IPS DF 6.9 (cell line): ENCODE results near the gene LMNTD1.

Source experiments
- DNase-seq: peaks from one replicate; pipeline ENCODE4 v3.0.0-alpha.2; 2013; ENCODE audit warnings: low read depth, low spot score
- H3K27ac ChIP-seq: one replicate; pipeline ENCODE4 v1.5.1; 2013; ENCODE audit warnings: low read length, control low read depth
- H3K27me3 ChIP-seq: 2 replicates; pipeline ENCODE4 v1.6.1; 2013; ENCODE audit warnings: mild to moderate bottlenecking, low read length; ENCODE audit not compliant: control insufficient read depth, insufficient read depth
- H3K36me3 ChIP-seq: 2 replicates; pipeline ENCODE4 v1.6.1; 2013; ENCODE audit warnings: low read length; ENCODE audit not compliant: control insufficient read depth, insufficient read depth
- H3K4me1 ChIP-seq: 2 replicates; pipeline ENCODE4 v1.6.1; 2013; ENCODE audit warnings: low read length; ENCODE audit not compliant: control insufficient read depth, insufficient read depth
- H3K4me3 ChIP-seq: 2 replicates; pipeline ENCODE4 v1.5.1; 2013; ENCODE audit warnings: mild to moderate bottlenecking, low read length
- H3K9me3 ChIP-seq: 2 replicates; pipeline ENCODE4 v1.6.1; 2013; ENCODE audit warnings: low read length, inconsistent platforms; ENCODE audit not compliant: control insufficient read depth, insufficient read depth
- WGBS: extraction: QIAGEN DNeasy Blood & Tissue Kit; methylation state at CpG from one replicate; pipeline ENCODE4 v1.1.7; 2013; ENCODE audit warnings: mixed read lengths, missing lambda C conversion rate; ENCODE audit not compliant: insufficient read length, insufficient coverage; 5-methylcytosine and 5-hydroxymethylcytosine counted together

The LMNTD1 gene

GRCh38 chr12:25584596-25584995, 31.5 kb upstream of the LMNTD1 start:
- WGBS: no CpG with 5 or more reads among the region's 5 CpGs
- Histone ChIP-seq H3K4me1 (no peaks in the 10 kb centered on the region), H3K4me3 (no peak overlapping the region)

GRCh38 chr12:25583545-25583944, 30.5 kb upstream of the LMNTD1 start:
- H3K27ac ChIP-seq: no peak overlapping the region
- H3K36me3 ChIP-seq: no peaks in the 10 kb centered on the region
- no CpG with 5 or more reads among the region's 3 CpGs for WGBS
- H3K27me3 ChIP-seq: no peaks in the 10 kb centered on the region
- H3K4me3 ChIP-seq: no peak overlapping the region
- H3K9me3 ChIP-seq: no peaks in the 10 kb centered on the region
- DNase-seq: peak; percentile 5
- H3K4me1 ChIP-seq: no peaks in the 10 kb centered on the region

More at GRCh38 chr12:25584596-25584995, 31.5 kb upstream of the LMNTD1 start:
- Histone ChIP-seq H3K9me3 (no peaks in the 10 kb centered on the region), H3K27ac (no peak overlapping the region), H3K36me3 (no peaks in the 10 kb centered on the region), H3K27me3 (no peaks in the 10 kb centered on the region)
- DNase-seq: no peak

- WGBS: no CpG with 5 or more reads among the region's 5 CpGs
- no peaks in the 10 kb centered on the region for H3K9me3 ChIP-seq
- H3K27me3 ChIP-seq: no peaks in the 10 kb centered on the region
- H3K4me3 ChIP-seq: no peak overlapping the region
- no peaks in the 10 kb centered on the region for H3K36me3 ChIP-seq
- no peak for DNase-seq
- no peaks in the 10 kb centered on the region for H3K4me1 ChIP-seq
- no peak overlapping the region for H3K27ac ChIP-seq
Observed at GRCh38 chr12:25581067-25581466, 28.0 kb upstream of the LMNTD1 start.

GRCh38 chr12:25578411-25579143, 25.5 kb upstream of the LMNTD1 start:
- Histone ChIP-seq H3K4me1 (no peaks in the 10 kb centered on the region), H3K27ac (no peak overlapping the region), H3K4me3 (no peak overlapping the region), H3K27me3 (no peaks in the 10 kb centered on the region), H3K9me3 (no peaks in the 10 kb centered on the region), H3K36me3 (no peaks in the 10 kb centered on the region)
- whole genome bisulfite sequencing: no CpG with 5 or more reads among the region's 2 CpGs
- DNase-seq: no peak

GRCh38 chr12:25574761-25575160, 21.7 kb upstream of the LMNTD1 start:
- no peaks in the 10 kb centered on the region for H3K27me3 ChIP-seq
- no peak overlapping the region for H3K27ac ChIP-seq
- no peak for DNase-seq
- no peaks in the 10 kb centered on the region for H3K9me3 ChIP-seq
- no peak overlapping the region for H3K4me3 ChIP-seq
- H3K36me3 ChIP-seq: no peaks in the 10 kb centered on the region
- WGBS: no CpG with 5 or more reads among the region's 1 CpG
- no peaks in the 10 kb centered on the region for H3K4me1 ChIP-seq

GRCh38 chr12:25573346-25573745, 20.3 kb upstream of the LMNTD1 start:
- Histone ChIP-seq H3K27me3 (no peaks in the 10 kb centered on the region), H3K4me3 (no peak overlapping the region), H3K27ac (no peak overlapping the region), H3K36me3 (no peaks in the 10 kb centered on the region), H3K4me1 (no peaks in the 10 kb centered on the region), H3K9me3 (no peaks in the 10 kb centered on the region; the same call in 1 of the 2 replicates)
- no CpG with 5 or more reads among the region's 4 CpGs for WGBS
- DNase-seq: no peak

GRCh38 chr12:25570418-25570817, 17.3 kb upstream of the LMNTD1 start:
- Histone ChIP-seq H3K27ac (no peak overlapping the region), H3K4me3 (no peak overlapping the region), H3K27me3 (no peaks in the 10 kb centered on the region), H3K36me3 (no peaks in the 10 kb centered on the region), H3K4me1 (no peaks in the 10 kb centered on the region), H3K9me3 (no peaks in the 10 kb centered on the region; the same call in 1 of the 2 replicates)
- no peak for DNase-seq
- WGBS: no CpG with 5 or more reads among the region's 1 CpG

GRCh38 chr12:25566202-25566949, 13.3 kb upstream of the LMNTD1 start:
- Histone ChIP-seq H3K27ac (no peak overlapping the region), H3K9me3 (no peaks in the 10 kb centered on the region; the same call in 1 of the 2 replicates), H3K36me3 (no peaks in the 10 kb centered on the region), H3K4me3 (no peak overlapping the region), H3K27me3 (no peaks in the 10 kb centered on the region), H3K4me1 (no peaks in the 10 kb centered on the region)
- no CpG with 5 or more reads among the region's 8 CpGs for WGBS
- DNase-seq: no peak

GRCh38 chr12:25558586-25558985, 5.5 kb upstream of the LMNTD1 start:
- no peaks in the 10 kb centered on the region for H3K27me3 ChIP-seq
- H3K36me3 ChIP-seq: no peaks in the 10 kb centered on the region
- no peak for DNase-seq
- no CpG with 5 or more reads among the region's 7 CpGs for WGBS
- H3K4me1 ChIP-seq: no peaks in the 10 kb centered on the region
- no peak overlapping the region for H3K4me3 ChIP-seq
- no peak overlapping the region for H3K27ac ChIP-seq
- H3K9me3 ChIP-seq: no peaks in the 10 kb centered on the region

- H3K27ac ChIP-seq: no peak overlapping the region
Observed at GRCh38 chr12:25557830-25558436, 4.8 kb upstream of the LMNTD1 start.

More at GRCh38 chr12:25557830-25558436, 4.8 kb upstream of the LMNTD1 start:
- WGBS: no CpG with 5 or more reads among the region's 2 CpGs
- H3K27me3 ChIP-seq: no peaks in the 10 kb centered on the region
- H3K4me3 ChIP-seq: no peak overlapping the region
- H3K9me3 ChIP-seq: no peaks in the 10 kb centered on the region
- no peaks in the 10 kb centered on the region for H3K4me1 ChIP-seq
- DNase-seq: peak; percentile 13
- H3K36me3 ChIP-seq: no peaks in the 10 kb centered on the region
